GM13976 (cell line): ENCODE data around the gene GNAQ.

Source experiments
- DNase-seq: peaks from one replicate; pipeline ENCODE4 v3.0.0; 2012; ENCODE audit warnings: low spot score
- in situ Hi-C: fragments of 300-500 bp; cut with MboI; formaldehyde crosslinking; loops from one replicate; pipeline ENCODE4 v1.12.0; 2022; ENCODE audit warnings: low sequenced_read_pairs, mixed read lengths, inconsistent platforms; ENCODE audit not compliant: unreplicated experiment
- TF ChIP-seq, protein P1 (sequence below): IDR thresholded peaks from 2 replicates; pipeline ENCODE4 v1.5.1; 2012; ENCODE audit warnings: borderline replicate concordance, mild to moderate bottlenecking; ENCODE audit not compliant: insufficient read depth; ENCODE audit errors: extremely low read depth, missing control alignments, control extremely low read depth

GNAQ gene

DNA sequence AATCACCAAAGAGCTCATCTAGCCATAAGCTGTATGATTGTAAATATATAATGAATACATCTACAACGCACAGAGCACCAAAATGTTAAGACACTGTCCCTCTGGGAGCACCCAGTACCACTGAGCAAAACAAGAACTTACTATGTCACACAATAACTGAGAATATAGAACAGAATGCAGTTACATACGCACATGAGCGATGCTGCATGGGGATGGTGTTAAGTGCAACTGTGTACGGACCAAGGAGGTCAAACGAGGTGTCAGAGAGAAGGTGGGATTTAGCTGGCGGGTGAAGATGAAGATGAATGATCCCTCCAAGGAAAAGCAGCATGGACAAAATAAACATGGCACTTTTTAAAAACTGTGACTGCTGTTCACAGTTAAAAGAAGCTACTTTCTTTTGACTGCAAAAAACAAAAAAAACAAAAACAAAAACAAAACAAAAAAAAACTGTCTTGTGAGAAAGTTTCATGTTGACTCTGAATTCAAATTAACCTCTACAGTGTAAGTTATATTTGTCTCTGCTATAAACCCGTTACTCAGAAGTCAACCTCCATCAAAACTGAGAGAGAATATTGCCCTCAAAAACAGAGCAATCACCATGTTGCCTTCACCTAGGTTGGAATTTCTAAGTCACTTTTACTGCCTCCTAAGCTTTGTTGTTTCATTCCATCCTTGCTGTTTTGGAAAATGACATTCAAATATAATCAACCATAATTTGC, 213.9 kb downstream of the GNAQ start:
- TF ChIP-seq, protein P1, sequence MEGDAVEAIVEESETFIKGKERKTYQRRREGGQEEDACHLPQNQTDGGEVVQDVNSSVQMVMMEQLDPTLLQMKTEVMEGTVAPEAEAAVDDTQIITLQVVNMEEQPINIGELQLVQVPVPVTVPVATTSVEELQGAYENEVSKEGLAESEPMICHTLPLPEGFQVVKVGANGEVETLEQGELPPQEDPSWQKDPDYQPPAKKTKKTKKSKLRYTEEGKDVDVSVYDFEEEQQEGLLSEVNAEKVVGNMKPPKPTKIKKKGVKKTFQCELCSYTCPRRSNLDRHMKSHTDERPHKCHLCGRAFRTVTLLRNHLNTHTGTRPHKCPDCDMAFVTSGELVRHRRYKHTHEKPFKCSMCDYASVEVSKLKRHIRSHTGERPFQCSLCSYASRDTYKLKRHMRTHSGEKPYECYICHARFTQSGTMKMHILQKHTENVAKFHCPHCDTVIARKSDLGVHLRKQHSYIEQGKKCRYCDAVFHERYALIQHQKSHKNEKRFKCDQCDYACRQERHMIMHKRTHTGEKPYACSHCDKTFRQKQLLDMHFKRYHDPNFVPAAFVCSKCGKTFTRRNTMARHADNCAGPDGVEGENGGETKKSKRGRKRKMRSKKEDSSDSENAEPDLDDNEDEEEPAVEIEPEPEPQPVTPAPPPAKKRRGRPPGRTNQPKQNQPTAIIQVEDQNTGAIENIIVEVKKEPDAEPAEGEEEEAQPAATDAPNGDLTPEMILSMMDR, result no peak
- no peak for DNase-seq
- in situ Hi-C loops, result no loop called here

DNA sequence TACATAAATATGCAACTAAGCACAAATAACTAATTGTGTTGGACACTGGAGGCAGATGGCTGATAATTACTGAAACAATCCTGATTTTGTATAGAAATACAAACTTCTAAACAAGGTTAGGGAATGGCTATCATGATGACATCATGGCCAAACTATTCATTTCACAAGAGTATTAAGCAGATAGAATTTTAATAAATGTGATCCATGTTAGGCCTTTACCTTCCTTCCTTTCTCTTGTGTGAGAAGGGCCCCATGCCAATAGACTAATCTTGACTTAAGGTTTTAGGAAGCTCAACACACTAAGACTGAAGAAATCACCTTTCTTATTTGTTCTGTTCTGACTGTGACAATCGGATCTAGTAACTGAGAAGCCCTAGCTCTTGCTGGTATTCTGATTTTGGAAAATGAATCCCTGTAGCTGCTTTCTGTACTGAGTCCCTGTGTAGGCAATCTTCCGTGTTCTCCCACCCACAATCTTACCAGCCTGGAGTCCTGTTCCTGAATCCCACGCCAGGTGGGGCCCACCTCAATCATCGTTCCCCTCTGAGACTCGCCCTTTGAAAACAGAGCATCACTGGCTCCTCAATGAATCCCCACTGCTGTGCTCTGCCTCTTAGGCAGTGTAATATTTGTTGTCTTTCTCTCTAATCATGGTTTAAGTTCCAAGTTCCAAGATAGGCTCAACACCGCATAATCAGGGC, 214.8 kb downstream of the GNAQ start:
- no peak for DNase-seq
- TF ChIP-seq, protein P1, result no peak
- in situ Hi-C loops, result no loop called here

DNA sequence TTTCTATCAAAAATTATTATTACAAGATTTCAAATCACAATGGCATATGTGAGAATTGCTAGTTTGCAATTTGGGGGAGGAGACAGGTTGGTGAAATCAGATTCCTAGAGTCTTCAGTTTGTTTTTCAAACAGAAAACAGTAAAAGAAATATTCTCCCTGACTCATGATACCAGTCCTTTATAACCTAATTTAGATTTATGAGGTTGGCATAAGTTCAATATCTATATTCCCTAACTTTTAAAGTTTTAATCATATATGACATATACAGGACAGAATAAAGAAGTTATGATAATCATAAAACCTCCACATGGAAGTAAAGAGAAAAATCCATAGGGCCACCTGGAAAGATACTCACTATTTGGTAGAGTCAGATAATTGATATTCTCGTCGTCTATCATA, 216.4 kb downstream of the GNAQ start:
- DNase-seq, result no peak
- in situ Hi-C loops, result no loop called here

DNA sequence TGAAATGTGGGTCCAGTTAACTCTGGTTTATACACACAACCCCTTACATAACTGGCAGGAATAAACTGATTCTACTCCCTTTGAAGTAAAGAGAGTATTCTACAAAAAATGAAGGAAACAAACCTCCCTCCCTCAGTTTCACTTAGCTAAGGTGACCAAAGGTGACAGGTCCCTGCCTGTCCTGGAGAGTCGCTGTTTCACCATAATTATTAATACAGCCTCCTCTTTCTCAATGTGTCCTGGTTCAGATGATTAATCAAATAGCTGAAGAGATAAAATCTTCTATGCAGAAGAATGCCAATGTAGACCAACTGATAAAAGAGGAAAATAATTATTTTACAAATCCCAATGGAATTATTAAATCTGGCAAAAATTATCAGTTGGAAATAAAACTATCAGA, 219.8 kb downstream of the GNAQ start:
- TF ChIP-seq, protein P1, result no peak
- in situ Hi-C loops, result no loop called here
- DNase-seq, result no peak

More for the DNA sequence above, 216.4 kb downstream of the GNAQ start:
- TF ChIP-seq, protein P1, result no peak

DNA sequence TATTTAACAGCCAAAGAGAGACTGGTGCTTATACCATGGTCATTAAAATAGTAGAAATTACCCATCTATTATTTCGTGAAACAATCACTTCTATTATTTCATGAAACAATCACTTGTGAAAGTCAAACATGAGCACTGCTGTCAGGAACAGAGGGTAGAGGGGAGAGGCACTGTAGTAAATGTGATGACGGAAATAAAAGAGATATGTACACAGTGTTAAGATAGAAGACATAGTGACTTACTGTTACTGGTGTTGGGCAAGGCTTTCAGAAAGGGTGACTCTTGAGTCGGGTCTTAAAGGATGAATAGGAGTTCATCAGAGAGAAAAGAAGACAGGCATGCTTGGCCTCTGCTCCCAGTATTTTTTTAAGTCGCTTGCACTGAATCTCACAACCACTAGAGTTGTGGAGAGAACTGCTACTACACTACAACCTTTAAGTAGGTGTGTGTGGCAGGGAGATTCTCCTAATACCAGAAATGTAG, 220.9 kb downstream of the GNAQ start:
- no peak for DNase-seq
- in situ Hi-C loops, result no loop called here
- TF ChIP-seq, protein P1, result no peak

DNA sequence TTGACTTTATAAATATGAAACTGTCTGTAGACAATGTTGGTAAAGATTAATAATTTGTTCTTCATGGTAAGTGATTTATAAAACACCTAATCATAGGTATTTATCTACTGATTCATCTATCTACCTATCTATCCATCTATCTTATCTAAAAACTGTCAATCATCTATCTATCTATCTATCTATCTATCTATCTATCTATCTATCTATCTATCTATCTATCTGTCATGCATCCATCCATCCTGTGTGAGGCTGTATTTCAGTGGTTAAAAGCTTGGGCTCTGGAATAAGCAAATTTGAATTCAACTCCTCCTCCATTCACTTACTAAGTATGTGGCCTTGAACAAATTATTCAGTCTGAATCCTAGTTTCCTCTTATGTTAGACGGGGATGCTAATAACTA, 221.6 kb downstream of the GNAQ start:
- no peak for DNase-seq
- in situ Hi-C loops, result no loop called here
- TF ChIP-seq, protein P1, result no peak
